Kidney (tissue), 14 donors: ENCODE measurements around the gene CENPB. TPM values are rescaled to one million over a fixed set of nuclear protein-coding genes. Genes with fewer than 3 reads are reported as not detected.
A peak's percentile ranks its signal among the peaks of the same experiment; 100 is the strongest.

Source experiments
- DNase-seq, 5 donors: peaks; one replicate each; pipeline ENCODE4 v3.0.0-alpha.2; 2013 to 2020
- FAIRE-seq: peaks from 2 replicates; lab custom pipeline; 2012; peaks lifted over from hg19 to GRCh38; lab: Jason Lieb, UNC
- H3K27ac ChIP-seq, 2 donors: one replicate each; pipeline ENCODE4 v1.7.0; 2013; ENCODE audit warnings: low read depth in 2 of 2, low read length in 2 of 2, inconsistent platforms in 1 of 2
- H3K27me3 ChIP-seq: one replicate; pipeline ENCODE4 v1.7.1; 2013; ENCODE audit warnings: low read length, inconsistent platforms; ENCODE audit not compliant: control insufficient read depth, insufficient read depth
- H3K36me3 ChIP-seq, 3 donors: one replicate each; pipeline versions ENCODE4 v1.7.0 to v1.7.1; 2013; ENCODE audit warnings: low read length in 3 of 3, control low read depth in 1 of 3, inconsistent platforms in 1 of 3; ENCODE audit not compliant: insufficient read depth in 3 of 3, control insufficient read depth in 2 of 3
- H3K4me1 ChIP-seq, 3 donors: one replicate each; pipeline versions ENCODE4 v1.7.0 to v1.7.1; 2013; ENCODE audit warnings: low read length in 3 of 3, inconsistent platforms in 1 of 3, low read depth in 1 of 3; ENCODE audit not compliant: control insufficient read depth in 2 of 3, insufficient read depth in 2 of 3
- H3K4me3 ChIP-seq, 3 donors: one replicate each; pipeline versions ENCODE4 v1.7.0 to v1.8.1; 2013; ENCODE audit warnings: low read length in 3 of 3, control low read depth in 1 of 3, inconsistent platforms in 1 of 3
- H3K9ac ChIP-seq, 3 donors: one replicate each; pipeline versions ENCODE4 v1.7.0 to v1.7.1; 2013; ENCODE audit warnings: low read length in 3 of 3, control low read depth in 1 of 3, inconsistent platforms in 1 of 3
- H3K9me3 ChIP-seq, 3 donors: one replicate each; pipeline versions ENCODE4 v1.7.0 to v1.7.1; 2013; ENCODE audit warnings: low read length in 3 of 3, control low read depth in 1 of 3, inconsistent platforms in 1 of 3; ENCODE audit not compliant: control insufficient read depth in 2 of 3, insufficient read depth in 1 of 3
- CTCF ChIP-seq: IDR thresholded peaks from 3 replicates; pipeline ENCODE4 v1.5.1; 2012; ENCODE audit warnings: mild to moderate bottlenecking, moderate library complexity, borderline replicate concordance; ENCODE audit not compliant: insufficient read depth; ENCODE audit errors: extremely low read depth
- intact Hi-C: fragments of 100-400 bp; cut with DNase I; formaldehyde crosslinking; loops from one replicate; pipeline ENCODE4 v1.11.1; 2022
- polyA plus RNA-seq: library from polyadenylated mRNA; stranded (reverse); fragments of 350-450 nt; fragmentation: Illumina TruSeq; extraction: RNeasy Lipid Tissue Mini Kit (QIAGEN cat#74804); gene quantifications from one replicate; pipeline ENCODE4 v1.2.3, GENCODE V29; 2014; ENCODE audit warnings: low read depth, low replicate concordance; ENCODE audit not compliant: insufficient read depth
- total RNA-seq: library from RNA; stranded (reverse); fragmentation: NEBNext Ultra II Directional; extraction: Animal tissue kit (Norgen Biotek cat#: 25700); gene quantifications from one replicate; pipeline ENCODE4 v1.2.1, GENCODE V29; 2021
- donor health status: control.
- donor health status: control.
- donor health status: control.
- donor health status: control.
- donor health status: control.
- donor health status: DM: yes; HTN: yes; CAD: no.
- donor health status: Normal renal cell carcinoma (clear cell type).

The CENPB gene
- total and polyA plus RNA-seq, 2 donors from 2014 or later = 56.2 to 99.8 TPM

GRCh38 chr20:3812259-3812681 is 25.7 kb upstream of the CENPB start:
- peaks cover 0 to 26% (median 18%) of the 10 kb centered on the region in 3 donors for H3K4me1 ChIP-seq
- H3K27ac ChIP-seq = peak overlapping the region; percentile 92 to 94
- peak overlapping the region in 2 of 3 donors; percentile 10 to 68 for H3K9ac ChIP-seq
- no peaks in the 10 kb centered on the region for H3K9me3 ChIP-seq
- peak overlapping the region in 1 of 3 donors; percentile 52 for H3K4me3 ChIP-seq
- no peaks in the 10 kb centered on the region for H3K36me3 ChIP-seq
- intact Hi-C loops = no loop called here
- H3K27me3 ChIP-seq = no peaks in the 10 kb centered on the region
- DNase-seq = no peak
- no peak for TF ChIP-seq CTCF
- FAIRE-seq = no peak

- H3K4me1 ChIP-seq = peaks cover 0 to 32% (median 23%) of the 10 kb centered on the region in 3 donors
- peak overlapping the region; percentile 37 to 64 (median 52) for H3K4me3 ChIP-seq
- peak; percentile 84 to 100 (median 90) for DNase-seq
- H3K27ac ChIP-seq = peak overlapping the region; percentile 92 to 94
- H3K9ac ChIP-seq = peak overlapping the region; percentile 10 to 74 (median 43)
- FAIRE-seq = peak; percentile 58
- intact Hi-C loops = no loop called here
- H3K27me3 ChIP-seq = no peaks in the 10 kb centered on the region
- TF ChIP-seq CTCF = no peak
- no peaks in the 10 kb centered on the region for H3K9me3 ChIP-seq
- H3K36me3 ChIP-seq = no peaks in the 10 kb centered on the region
Observed at GRCh38 chr20:3811467-3812258, 25.1 kb upstream of the CENPB start.

DNA sequence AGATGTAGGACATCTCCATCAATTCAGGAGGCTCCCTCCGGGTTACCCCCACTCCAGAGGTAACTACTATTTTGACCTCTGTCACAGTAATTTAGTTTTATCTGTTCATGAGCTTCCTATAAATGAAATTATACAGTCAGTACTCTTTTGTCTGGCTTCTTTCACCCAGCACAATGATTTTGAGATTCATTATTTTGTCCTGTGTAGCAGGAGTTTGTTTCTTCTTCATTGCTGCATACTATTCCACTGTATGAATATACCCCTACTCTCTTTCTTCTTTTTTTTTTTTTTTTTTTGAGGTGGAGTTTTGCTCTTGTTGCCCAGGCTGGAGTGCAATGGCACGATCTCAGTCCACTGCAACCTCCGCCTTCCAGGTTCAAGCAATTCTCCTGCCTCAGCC is 22.0 kb upstream of the CENPB start:
- H3K9me3 ChIP-seq = no peaks in the 10 kb centered on the region
- H3K4me3 ChIP-seq = no peak overlapping the region
- intact Hi-C loops = no loop called here
- peaks cover 0 to under 1% (median 0%) of the 10 kb centered on the region in 3 donors for H3K36me3 ChIP-seq
- H3K27me3 ChIP-seq = no peaks in the 10 kb centered on the region
- FAIRE-seq (no peak), DNase-seq (no peak)
- H3K27ac ChIP-seq = peak overlapping the region; percentile 90 to 99
- H3K9ac ChIP-seq = peak overlapping the region in 1 of 3 donors; percentile 28
- peaks cover 0 to 37% (median 23%) of the 10 kb centered on the region in 3 donors for H3K4me1 ChIP-seq
- TF ChIP-seq CTCF = no peak
